ENCODE results near the gene C1QTNF1. TPM values are rescaled to one million over a fixed set of nuclear protein-coding genes. Genes with fewer than 3 reads are reported as not detected.

C1QTNF1 gene
- total RNA-seq, 6 donors from 2014 or later: 9.3 to 30.4 (median 14.1) TPM

- H3K4me1 ChIP-seq: peaks cover 8 to 29% (median 16%) of the 10 kb centered on the region in 4 donors
- peaks cover 17 to 86% (median 62%) of the 10 kb centered on the region in 4 donors for H3K36me3 ChIP-seq
These were observed 30.6 kb upstream of the C1QTNF1 start for GRCh38 chr17:78993241-78993956.

GRCh38 chr17:78993981-78994671 lies 29.8 kb upstream of the C1QTNF1 start:
- Histone ChIP-seq H3K27ac (peak overlapping the region in 1 of 4 donors; percentile 0), H3K36me3 (peaks cover 17 to 94% (median 66%) of the 10 kb centered on the region in 4 donors), H3K27me3 (no peaks in the 10 kb centered on the region), H3K9me3 (no peaks in the 10 kb centered on the region), H3K4me1 (peaks cover 8 to 33% (median 14%) of the 10 kb centered on the region in 4 donors), H3K4me3 (no peak overlapping the region)
- no peak for TF ChIP-seq CTCF (IDR thresholded peaks at IDR 0.05)
- no peak for TF ChIP-seq POLR2AphosphoS5 (IDR thresholded peaks at IDR 0.05)
- TF ChIP-seq POLR2A (IDR thresholded peaks at IDR 0.05): no peak
- no peak for TF ChIP-seq EP300 (IDR thresholded peaks at IDR 0.05)
- 86 to 94% methylated on average over 14 to 21 of the region's 22 CpGs for WGBS, 2 donors
- DNase-seq (peak in 1 of 2 donors; percentile 18), ATAC-seq (ENCODE audit: low FRiP score in 2 of 2) (no peak)

More at GRCh38 chr17:78993241-78993956, 30.6 kb upstream of the C1QTNF1 start:
- Histone ChIP-seq H3K27ac (peak overlapping the region in 1 of 4 donors; percentile 0), H3K9me3 (no peaks in the 10 kb centered on the region), H3K4me3 (no peak overlapping the region), H3K27me3 (no peaks in the 10 kb centered on the region)
- DNase-seq (peak; percentile 35 to 85), ATAC-seq (ENCODE audit: low FRiP score in 2 of 2) (peak in 1 of 2 donors; percentile 67)
- TF ChIP-seq POLR2AphosphoS5 (IDR thresholded peaks at IDR 0.05) (no peak), EP300 (IDR thresholded peaks at IDR 0.05) (no peak), CTCF (IDR thresholded peaks at IDR 0.05) (peak; percentile 66 to 80 (median 72)), POLR2A (IDR thresholded peaks at IDR 0.05) (no peak)
- WGBS, 2 donors: 76 to 78% methylated on average over 46 to 49 of the region's 49 CpGs

GRCh38 chr17:78995022-78995760 lies 28.8 kb upstream of the C1QTNF1 start:
- DNase-seq (peak in 1 of 2 donors; percentile 80), ATAC-seq (ENCODE audit: low FRiP score in 2 of 2) (no peak)
- H3K27me3 ChIP-seq: no peaks in the 10 kb centered on the region
- peaks cover 8 to 33% (median 14%) of the 10 kb centered on the region in 4 donors for H3K4me1 ChIP-seq
- no peak overlapping the region for H3K4me3 ChIP-seq
- no peaks in the 10 kb centered on the region for H3K9me3 ChIP-seq
- 95% methylated on average over 34 of the region's 34 CpGs for WGBS, 2 donors
- H3K36me3 ChIP-seq: peaks cover 17 to 96% (median 66%) of the 10 kb centered on the region in 4 donors
- peak overlapping the region; percentile 49 to 69 (median 56) for H3K27ac ChIP-seq
- TF ChIP-seq POLR2A (IDR thresholded peaks at IDR 0.05) (no peak), CTCF (IDR thresholded peaks at IDR 0.05) (no peak), POLR2AphosphoS5 (IDR thresholded peaks at IDR 0.05) (no peak), EP300 (IDR thresholded peaks at IDR 0.05) (no peak)

GRCh38 chr17:78995761-78996451 lies 28.1 kb upstream of the C1QTNF1 start:
- WGBS, 2 donors: 67 to 70% methylated on average over 10 to 18 of the region's 18 CpGs
- Histone ChIP-seq H3K9me3 (no peaks in the 10 kb centered on the region), H3K4me1 (peaks cover 8 to 33% (median 14%) of the 10 kb centered on the region in 4 donors), H3K27ac (peak overlapping the region; percentile 49 to 69 (median 58)), H3K27me3 (no peaks in the 10 kb centered on the region), H3K36me3 (peaks cover 13 to 95% (median 60%) of the 10 kb centered on the region in 4 donors), H3K4me3 (no peak overlapping the region)
- peak; percentile 38 to 80 for ATAC-seq (ENCODE audit: low FRiP score in 2 of 2)
- TF ChIP-seq CTCF (IDR thresholded peaks at IDR 0.05): no peak
- peak in 1 of 2 donors; percentile 83 for DNase-seq
